Measurements from ENCODE around the gene PLIN4.

PLIN4 gene

DNA sequence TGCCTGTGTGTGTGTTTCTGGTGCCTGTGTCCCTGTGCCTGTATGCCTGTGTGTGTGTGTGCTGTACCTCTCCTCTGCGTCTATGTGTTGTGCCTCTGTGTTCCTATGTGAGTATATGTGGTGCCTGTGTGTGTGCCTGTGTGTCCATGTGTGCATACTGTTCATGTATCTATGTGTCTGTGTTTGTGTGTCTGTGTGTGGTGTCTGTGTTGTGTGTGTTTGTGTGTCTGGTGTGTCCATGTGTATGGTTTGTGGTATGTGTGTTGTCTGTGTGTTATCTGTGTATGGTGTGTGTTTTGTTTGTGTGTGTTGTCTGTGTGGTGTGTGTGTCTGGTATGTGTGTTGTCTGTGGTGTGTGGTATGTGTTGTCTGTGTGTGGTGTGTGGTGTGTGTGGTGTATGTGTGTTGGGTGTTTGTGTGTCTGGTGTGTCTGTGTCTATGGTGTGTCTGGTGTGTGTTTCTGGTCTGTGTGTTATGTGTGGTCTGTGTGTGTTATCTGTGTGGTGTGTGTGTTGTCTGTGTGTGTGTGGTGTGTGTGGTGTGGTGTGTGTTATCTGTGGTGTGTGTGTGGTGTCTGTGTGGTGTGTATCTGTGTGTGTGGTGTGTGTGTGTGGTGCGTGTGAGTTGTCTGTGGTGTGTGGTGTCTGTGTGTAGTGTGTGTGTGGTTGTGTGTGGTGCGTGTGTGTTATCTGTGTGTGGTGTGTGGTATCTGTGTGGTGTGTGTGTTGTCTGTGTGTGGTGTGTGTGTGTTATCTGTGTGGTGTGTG, 25.8 kb downstream of the PLIN4 start:
- no peak for DNase-seq (ENCODE audit: low spot score)

DNA sequence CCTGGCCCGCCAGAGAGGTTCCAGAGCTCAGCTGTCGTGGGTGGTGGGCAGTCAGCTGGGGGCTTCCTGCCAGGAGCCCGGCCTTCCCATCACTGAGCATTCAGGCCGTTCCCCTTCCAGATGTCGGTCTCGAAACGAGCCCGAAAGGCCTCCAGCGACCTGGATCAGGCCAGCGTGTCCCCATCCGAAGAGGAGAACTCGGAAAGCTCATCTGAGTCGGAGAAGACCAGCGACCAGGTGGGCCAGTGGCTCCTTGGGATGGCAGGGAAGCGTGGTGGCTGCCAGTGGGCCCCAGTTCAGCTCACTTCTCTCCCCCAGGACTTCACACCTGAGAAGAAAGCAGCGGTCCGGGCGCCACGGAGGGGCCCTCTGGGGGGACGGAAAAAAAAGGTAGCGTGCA, 26.8 kb downstream of the PLIN4 start:
- no peak for DNase-seq (ENCODE audit: low spot score)

DNA sequence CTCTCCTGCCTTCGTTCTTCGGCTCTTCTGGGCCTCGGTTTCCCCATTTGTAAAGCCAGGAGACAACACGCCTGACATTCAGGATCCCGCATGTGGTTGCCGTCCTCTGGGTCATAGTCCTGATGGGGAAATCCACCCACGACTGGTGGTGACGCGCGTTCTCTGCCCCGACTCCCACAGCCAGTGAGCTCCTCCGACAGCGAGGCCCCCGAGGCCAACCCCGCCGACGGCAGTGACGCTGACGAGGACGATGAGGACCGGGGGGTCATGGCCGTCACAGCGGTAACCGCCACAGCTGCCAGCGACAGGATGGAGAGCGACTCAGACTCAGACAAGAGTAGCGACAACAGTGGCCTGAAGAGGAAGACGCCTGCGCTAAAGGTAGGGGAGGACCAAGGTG, 29.8 kb downstream of the PLIN4 start:
- DNase-seq (ENCODE audit: low spot score), result peak; percentile 18

DNA sequence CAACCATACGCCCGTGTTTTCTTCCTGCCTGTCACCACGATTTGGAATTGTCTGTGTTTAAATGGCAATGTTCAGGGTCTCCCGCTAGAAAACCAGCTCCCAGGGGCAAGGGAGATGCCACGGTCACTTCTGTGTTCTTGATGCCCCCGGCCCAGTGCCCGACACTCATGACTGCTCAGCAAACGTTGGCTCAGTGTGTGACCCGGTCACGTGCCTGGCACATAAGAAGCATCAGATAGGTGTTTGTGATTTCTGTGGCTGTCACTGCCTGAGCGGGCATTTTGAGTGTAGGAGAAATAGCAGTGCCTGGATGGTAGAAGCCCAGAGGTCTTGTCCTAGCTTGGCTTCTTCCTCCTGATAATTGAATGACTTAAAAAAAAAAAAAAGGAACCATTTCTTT, 30.7 kb downstream of the PLIN4 start:
- DNase-seq (ENCODE audit: low spot score), result peak; percentile 17

DNA sequence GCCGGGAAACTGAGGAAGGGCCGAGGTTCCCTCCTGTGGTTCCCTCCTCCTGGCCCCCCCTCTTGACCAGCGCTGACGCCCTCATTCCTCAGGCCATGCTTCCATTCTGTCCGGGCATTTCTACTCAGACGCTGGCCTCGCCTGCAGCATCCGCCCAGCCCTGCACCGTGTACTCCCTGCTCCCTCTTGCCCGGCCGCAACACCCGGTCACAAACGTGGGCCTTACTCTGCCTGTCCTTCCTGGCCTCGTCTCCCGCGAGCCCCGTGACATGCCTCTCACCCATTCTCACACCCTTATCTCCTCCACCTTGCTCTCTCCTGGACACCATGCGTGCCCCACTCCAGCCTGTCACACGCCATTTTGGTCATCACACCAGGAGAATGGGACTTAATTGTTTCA, 34.9 kb downstream of the PLIN4 start:
- DNase-seq (ENCODE audit: low spot score), result no peak

DNA sequence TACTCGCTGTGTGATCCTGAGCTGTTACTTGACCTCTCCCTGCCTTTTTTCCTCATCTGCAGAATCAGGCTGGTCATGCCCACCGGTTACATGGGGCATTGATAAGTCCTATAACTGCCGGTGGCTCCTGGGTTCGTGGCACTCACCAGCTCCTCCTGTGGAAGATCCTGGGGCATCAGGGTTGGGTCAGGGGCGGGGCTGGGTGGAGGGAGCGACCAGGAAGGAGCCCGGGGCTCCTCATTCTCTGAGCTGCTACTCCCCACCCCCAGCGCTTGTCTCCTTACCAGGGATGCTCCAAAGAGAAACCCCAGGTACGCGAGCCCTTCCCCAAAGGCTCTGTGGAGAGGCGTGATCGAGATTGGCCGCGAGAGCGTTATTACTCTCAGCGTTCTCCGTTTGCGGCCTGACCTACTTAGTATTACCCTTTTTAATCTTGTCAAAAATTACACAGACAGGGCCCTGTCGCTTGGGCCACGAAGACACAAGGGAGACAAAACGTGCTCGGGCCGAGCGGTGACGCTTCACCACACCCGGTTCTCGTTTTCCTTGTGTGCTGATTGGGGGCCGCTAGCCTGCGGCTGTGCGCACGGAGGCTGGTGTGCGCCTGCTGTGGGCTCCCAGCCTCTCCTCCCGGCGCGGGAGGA, 35.4 kb downstream of the PLIN4 start:
- no peak for DNase-seq (ENCODE audit: low spot score)

DNA sequence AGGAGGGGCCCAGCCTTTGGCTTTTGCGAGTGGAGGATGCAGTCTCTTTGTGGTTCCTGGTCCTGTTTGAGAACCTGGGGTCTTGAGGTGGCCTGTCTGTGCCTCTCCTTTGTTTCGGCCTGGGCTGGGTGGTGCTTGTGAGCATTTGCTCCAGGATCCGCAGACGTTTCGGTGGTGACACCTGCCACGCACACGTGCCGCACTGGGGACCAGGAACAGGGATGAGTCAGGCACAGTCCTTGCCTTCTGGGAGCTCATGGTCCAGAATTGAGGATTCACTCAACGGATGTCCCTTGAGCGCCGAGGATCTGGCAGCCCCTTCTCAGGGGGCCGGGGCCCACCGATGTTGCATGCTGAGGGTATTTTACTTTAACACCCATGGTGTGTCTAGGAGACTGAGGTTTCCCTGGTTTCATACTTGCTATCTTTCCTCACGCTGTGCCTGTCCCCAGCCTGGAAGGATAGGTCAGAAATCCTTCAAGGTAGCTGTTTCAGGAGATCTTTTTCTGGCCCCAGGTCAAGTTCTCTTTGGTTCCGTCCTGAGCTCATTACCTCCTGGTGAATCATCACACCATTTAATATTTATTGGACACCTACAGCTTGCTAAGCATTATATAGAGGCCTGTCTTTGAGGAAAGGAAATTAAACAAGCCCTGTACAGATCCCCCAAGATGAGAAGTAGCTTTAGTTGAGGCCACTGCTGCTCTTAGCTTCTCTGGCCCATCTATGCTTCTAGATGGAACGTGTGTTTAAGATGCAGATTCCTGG, 41.1 kb downstream of the PLIN4 start:
- no peak for DNase-seq (ENCODE audit: low spot score)

DNA sequence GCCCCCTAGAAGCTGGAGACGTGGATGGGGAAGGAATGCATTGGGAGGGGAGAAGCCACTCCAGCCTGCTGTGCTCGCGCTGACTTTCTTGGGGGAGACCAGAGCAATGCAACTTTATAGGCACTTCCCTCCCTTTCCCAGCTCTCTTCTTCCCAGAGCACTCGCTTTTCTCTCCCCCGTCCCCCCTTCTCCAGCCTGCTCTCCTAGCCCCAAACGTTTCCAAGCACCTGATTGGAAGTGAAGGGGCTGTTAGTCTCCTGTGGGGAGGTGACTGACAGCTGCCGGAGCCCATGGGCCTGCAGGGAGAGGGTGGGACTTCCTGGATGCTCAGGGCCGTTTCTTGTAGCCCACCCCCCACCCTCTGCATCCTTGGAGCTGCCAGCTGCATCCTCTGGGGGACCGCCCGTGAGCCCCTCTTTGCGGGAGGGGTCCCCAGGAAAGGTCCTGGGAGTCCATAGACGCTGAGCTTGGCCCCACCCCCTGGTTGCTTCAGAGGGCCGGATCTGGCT, 43.7 kb downstream of the PLIN4 start:
- DNase-seq (ENCODE audit: low spot score), result peak; percentile 89

DNA sequence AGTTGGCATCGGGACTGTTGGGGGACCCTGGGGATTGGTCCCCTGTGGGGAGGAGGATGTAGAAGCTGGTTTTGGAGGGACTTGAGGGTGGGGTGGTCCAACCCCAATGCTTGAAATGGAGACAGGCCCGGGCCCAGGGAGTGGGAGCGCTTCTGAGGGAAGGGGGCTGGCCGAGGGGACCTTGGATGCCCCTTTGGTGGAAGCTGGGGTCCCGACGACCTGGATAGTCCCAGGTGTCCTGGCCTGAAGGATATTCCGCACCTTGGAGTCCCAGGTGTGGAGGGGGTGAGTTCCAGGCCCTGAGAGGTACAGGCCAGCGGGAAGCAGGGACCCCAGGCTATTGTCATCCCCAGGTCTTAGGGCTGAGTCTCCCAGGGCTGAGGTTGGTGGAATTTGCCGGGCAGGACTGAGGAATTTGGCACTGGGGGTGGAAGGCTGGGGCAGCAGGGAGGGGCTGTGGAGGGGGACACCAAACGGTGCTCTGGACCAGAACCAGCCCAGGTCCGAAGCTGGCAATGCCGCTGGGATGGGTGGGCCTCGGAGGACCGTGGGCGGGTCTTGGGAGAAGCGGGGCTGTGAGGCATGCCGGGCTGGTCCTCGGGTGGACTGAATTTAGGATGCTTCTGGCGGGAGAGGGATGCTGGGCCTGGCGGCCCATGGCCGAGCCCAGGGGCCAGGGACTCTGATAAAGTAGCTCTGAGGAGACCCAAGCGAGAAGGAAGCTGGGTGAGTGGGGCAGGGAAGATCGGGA, 44.3 kb downstream of the PLIN4 start:
- DNase-seq (ENCODE audit: low spot score), result peak; percentile 45

DNA sequence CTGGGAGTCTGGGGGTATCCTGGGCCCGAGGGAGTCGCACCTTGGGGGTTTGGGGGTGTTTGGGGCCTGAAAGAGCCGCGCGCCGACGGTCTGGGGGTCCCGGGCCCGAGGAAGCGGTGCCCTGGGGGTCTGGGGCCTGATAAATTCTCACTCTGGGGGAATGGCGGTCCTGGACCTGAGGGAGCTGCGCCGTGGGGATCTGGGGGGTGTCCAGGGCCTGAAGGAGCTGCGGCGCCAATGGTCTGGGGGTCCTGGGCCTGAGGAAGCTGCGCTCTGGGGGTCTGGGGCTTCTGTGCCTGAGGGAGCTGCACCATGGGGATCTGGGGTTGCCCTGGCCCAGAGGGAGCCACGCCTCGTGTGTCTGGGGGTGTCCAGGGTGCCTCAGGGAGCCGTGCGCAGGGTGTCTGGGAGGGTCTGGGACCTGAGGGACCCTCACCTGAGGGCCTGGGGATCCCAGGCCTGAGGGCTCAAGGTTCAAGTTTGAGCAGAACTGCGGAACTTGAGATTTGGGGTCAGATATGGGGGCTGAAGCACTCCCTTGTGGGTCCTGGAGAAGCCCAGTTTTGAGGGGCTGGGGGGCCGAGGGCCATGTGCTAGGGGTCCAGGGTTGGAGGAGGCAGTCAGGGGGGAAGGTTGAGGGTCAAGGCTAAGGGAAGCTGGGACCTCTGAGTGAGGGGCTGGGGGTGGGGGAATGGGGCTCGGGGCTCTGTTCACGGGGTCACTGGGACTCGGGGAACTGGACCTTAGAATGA, 45.1 kb downstream of the PLIN4 start:
- no peak for DNase-seq (ENCODE audit: low spot score)

DNA sequence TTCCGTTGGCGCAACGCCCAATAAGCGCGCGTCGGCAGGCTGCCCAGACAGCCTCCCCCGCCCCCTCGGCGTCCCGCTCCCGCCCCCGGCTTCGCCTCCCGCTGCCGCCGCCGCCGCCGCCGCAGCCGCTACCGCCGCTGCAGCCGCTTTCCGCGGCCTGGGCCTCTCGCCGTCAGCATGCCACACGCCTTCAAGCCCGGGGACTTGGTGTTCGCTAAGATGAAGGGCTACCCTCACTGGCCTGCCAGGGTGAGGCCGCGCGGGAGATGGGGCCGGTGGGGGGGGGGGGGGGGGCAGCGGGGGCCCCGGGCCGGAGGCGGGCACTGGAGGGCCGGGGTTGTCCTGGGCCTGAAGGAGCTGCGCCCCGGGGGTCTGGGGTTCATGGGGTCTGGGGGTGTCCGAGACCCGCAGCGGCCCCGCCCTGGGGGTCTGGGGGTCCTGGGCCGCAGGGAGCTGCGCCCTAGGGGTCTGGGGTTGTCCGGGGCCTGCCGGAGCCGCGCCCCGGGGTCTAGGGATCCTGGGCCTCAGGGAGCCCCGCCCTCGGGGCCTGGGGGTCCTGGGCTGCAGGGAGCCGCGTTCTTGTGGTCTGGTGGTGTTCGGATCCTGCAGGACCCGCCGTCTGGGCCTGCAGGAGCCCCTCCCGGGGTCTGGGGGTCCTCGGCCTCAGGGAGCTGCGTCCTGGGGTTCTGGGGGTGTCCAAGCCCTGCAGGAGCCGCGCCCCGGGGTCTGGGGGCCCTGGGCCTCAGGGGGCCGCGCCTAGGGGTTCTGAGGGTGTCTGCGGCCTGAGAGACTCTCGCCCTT, 45.9 kb downstream of the PLIN4 start, which contains the start of gene HDGFL2:
Gene HDGFL2 (plus strand): TSS at position 124 of the 801 bp plus-strand sequence. CDS start 54 bp downstream, at position 178.
- DNase-seq (ENCODE audit: low spot score), result peak; percentile 97

DNA sequence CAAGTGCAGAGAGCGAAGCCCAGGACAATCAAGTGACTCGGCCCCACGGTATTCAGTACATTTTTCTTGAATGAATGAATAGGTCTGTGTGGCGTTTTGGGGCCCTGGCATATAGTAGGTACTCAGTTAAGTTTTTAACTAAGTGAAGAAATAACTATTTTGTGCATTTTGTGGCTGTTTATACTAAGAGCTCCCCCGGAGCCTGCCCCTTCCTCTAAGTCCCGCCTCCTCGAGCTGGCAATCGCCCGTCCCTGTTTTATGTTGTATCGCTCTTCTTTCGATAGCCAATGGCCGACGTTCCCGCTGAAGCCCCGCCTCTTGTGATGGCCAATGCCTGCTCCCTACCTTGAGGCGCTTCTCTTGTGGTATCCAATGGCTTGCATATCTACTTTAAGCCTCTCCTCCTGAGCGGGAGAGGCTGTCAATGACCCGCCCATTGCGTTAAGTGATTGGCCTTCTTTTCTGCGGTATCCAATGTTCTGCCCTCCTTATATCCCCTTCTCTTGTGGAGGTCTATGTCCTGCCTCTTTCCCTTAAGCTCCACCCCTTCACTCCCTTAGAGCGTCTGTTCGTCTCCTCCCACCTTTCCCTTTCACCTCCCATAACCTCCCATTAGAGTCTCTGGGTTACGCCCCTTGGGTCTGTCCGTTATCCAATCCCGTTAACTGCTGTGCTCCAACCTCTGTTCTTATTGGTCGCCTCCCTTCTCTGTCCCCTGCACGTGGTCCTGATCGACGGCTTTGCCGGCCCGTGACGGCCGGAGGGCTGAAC, 46.7 kb downstream of the PLIN4 start:
- peak; percentile 91 for DNase-seq (ENCODE audit: low spot score)

DNA sequence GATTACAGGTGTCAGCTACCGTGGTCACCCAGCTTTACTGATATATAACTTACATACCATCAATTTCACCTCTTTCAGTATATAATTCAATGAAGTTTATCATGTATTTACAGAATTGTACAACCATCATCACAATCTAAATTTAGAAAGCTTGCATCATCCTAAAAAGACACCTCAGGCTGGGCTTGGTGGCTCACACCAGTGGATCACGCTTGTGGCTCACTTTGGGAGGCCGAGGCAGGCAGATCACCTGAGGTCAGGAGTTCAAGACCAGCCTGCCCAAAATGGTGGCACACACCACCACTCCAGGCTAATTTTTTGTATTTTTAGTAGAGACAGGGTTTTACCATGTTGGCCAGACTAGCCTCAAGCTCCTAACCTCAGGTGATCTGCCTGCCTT, 50.5 kb downstream of the PLIN4 start:
- DNase-seq (ENCODE audit: low spot score), result no peak

DNA sequence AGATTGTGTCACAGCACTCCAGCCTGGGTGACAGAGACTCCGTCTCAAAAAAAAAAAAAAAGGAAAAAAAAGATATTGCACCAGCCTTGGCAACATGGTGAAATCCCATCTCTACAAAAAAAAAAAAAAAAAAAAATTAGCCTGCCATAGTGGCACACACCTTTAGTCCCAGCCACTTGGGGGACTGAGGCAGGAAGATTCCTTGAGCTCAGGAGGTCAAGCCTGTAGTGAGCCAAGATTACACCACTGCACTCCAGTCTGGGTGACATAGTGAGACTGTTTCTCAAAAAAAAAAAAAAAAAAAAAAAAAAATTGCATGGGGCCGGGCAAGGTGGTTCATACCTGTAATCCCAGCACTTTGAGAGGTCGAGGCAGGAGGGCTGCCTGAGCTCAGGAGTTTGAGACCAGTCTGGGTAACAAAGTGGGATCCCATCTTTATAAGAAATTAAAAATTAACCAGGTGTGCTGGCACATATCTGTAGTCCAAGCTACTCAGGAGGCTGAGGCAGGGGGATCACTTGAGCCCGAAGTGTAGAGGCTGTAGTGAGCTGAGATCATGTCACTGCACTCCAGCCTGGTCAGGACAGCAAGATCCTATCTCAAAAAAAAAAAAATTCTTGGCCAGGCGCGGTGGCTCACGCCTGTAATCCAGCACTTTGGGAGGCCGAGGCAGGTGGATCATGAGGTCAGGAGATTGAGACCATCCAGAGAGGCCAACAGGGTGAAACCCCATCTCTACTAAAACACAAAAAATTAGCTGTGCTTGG, 53.3 kb downstream of the PLIN4 start:
- no peak for DNase-seq (ENCODE audit: low spot score)

DNA sequence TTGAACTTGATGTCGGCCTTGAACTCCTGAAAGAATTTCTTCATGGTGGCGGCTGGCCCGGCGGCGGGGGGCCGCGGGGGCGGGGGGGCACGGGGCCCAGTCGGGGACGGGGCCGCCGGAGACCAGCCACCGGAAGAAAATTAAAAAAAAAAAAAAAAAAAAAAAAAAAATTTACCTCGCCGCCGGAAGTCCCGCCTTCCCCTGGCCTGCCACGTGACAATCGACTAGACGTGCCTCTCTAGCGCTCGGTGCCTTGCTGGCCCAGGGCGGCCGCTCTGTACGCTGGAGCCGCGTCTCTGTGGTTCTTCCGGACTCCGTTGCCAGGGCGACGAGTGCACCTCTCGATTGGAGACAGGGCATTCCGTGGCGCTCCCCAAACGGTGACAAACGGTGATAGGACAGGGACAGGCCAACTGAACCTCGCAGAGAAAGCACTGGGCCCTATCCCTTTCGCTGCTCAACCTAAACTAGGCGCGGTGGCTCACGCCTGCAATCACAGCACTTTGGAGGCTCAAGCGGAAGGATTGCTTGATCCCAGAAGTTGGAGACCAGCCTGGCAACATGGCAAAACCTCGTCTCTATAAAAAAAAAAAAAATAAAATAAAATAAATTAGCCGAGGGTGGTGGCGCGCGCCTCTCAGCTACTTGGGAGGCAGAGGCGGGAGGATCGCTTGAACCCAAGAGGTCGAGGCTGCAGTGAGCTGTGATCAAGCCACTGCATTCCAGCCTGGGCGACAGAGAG, 60.5 kb downstream of the PLIN4 start, which contains the start of gene UBXN6:
Gene UBXN6 (minus strand): TSS at position 141 of the 742 bp plus-strand sequence. CDS start 97 bp downstream, at position 44.
- peak; percentile 94 for DNase-seq (ENCODE audit: low spot score)

DNA sequence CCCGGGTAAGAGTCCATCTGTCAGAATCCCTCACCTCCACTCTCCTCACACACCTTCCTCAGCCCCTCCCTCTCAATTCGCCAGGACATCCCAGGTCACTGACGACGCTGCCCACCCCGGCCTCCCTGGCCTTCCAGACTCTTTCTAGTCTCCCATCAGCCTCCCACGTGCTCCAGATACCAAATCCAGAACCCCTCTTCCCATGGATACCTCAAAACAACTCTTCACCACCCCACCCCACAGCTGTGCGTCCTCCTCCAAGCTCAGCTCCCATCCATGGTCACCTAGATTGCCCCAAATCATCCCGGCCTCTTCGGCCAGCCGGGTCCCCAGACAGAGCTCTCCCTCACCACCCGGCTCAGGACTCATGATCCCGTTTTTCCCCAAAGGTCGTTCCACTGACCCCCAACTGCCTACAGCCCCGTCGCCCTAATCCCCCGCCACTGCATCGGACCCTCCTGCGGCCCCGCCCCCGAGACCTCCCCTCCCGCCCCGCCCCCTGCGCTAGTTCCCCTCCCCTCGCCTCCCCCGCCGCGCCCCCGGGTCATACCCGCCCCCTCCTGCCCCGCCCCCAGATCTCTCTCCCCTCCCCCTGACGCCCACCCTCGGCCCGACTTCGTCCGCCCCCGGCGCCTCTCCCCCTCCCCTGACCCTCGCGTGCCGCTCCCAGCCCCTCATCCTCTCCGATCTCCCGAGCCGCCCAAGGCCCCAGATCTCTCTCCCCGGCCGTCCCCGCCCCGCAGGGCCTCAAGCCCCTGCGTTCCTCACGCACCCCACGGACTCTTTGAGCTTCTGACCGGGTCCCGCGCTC, 61.2 kb downstream of the PLIN4 start:
- peak; percentile 92 for DNase-seq (ENCODE audit: low spot score)

DNA sequence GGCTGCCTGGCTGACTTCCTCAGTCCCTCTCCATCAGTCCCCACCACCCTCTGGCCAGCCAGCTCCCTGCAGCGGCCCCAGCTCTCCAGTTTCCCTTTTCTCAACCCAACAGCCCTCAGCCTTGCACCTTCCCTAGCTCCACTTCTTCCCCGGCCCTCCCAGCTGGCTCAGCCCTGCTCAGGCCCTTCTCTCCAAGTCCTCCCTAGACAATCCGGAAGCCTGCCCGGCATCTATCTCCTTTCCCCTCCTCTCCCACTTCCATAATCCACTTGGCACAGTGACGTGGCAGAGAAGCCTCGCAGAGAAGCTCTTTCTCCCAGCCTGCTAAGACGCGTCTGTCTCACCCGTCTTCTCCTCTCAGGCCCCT, 61.8 kb downstream of the PLIN4 start:
- peak; percentile 76 for DNase-seq (ENCODE audit: low spot score)
